HG02884 (cell line): Measurements from ENCODE around the gene PRKCQ.

Experiments used
- ATAC-seq: cut with Tn5 transposase; IDR thresholded peaks from one replicate; pipeline ENCODE4 v1.9.1; 2021; ENCODE audit warnings: mild to moderate bottlenecking, moderate library complexity; ENCODE audit not compliant: unreplicated experiment

The PRKCQ gene

GRCh38 chr10:6570893-6571292, 9.2 kb downstream of the PRKCQ start:
- ATAC-seq, result no peak

DNA sequence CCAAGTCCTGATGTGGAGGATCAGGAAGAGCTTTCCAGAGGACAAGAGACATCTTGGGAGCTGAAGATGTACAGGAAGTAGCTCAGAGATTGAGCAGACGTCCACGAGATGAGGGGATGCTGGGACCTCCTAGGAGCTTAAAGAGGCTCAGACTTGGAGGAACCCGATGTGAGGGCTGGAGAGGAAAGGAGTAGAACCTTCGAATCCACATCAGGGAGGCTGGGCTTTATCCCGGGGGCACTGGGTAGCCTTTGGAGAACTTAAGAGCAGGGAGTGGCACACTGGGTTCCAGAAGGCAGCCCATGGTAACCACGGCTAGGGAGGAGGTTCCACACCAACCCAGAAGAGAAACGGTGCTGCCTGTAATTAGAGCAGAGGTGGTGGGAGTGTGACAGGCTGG, 10.8 kb downstream of the PRKCQ start:
- no peak for ATAC-seq

DNA sequence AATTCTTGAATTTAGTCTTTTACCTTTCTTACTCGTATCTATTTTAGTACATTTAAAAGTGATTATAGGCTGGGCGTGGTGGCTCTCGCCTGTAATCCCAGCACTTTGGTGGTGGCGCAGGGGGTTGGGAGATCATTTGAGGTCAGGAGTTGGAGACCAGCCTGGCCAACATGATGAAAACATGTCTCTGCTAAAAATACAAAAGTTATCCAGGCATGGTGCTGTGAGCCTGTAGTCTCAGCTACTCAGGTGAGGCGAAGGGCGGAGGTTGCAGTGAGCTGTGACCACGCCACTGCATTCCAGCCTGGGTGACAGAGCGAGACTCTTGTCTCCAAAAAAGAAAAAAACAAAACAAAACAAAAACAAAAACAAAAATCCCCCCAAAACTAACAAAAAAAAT, 12.2 kb downstream of the PRKCQ start:
- no peak for ATAC-seq

GRCh38 chr10:6567203-6567703, 12.8 kb downstream of the PRKCQ start:
- no peak for ATAC-seq

GRCh38 chr10:6565588-6565987, 14.5 kb downstream of the PRKCQ start:
- no peak for ATAC-seq

GRCh38 chr10:6564367-6564766, 15.7 kb downstream of the PRKCQ start:
- ATAC-seq, result no peak

GRCh38 chr10:6563731-6564130, 16.3 kb downstream of the PRKCQ start:
- ATAC-seq, result no peak

- no peak for ATAC-seq
These were observed 17.0 kb downstream of the PRKCQ start for GRCh38 chr10:6563075-6563474.

- no peak for ATAC-seq
These were observed 17.9 kb downstream of the PRKCQ start for GRCh38 chr10:6562221-6562620.

DNA sequence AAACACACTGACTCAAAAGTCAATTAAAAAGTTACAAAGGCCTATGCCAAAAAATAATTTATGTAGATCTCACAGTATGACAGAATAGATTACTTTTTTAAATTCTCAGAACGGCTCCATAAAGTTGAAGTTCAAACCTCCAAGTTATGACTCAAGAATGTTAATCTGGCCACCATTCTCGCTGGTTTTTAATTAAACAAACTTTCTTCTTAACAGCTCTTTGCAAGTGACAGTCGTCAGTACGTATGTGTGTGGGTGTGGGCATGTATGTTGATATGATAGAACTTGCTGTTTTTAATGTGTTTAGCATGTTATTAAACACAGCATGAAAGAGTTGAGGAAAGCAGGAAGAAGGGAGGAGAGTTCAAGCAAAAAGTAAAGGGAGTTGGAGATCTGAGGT, 18.5 kb downstream of the PRKCQ start:
- no peak for ATAC-seq

- no peak for ATAC-seq
These were observed 21.2 kb downstream of the PRKCQ start for GRCh38 chr10:6558759-6559461.

DNA sequence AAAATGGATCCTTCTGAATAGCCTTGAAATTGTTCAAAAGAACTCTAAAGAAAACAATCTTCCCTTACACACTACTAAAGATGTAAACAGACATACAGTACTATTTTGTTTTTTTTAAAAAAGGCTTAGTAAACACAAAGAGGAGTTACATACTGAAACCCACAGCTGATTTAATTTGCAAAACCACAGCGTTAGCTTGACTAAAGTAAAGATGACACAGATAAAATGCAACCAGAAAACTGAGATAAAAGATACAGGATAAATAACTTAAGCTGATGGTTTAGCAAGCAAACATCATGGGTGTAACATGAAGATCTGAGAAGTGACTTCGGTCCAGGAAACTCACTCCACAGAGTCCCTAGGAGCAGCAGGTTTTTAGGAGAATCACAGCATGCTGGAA, 21.8 kb downstream of the PRKCQ start:
- ATAC-seq, result no peak

GRCh38 chr10:6553937-6554336, 26.1 kb downstream of the PRKCQ start:
- ATAC-seq, result no peak

DNA sequence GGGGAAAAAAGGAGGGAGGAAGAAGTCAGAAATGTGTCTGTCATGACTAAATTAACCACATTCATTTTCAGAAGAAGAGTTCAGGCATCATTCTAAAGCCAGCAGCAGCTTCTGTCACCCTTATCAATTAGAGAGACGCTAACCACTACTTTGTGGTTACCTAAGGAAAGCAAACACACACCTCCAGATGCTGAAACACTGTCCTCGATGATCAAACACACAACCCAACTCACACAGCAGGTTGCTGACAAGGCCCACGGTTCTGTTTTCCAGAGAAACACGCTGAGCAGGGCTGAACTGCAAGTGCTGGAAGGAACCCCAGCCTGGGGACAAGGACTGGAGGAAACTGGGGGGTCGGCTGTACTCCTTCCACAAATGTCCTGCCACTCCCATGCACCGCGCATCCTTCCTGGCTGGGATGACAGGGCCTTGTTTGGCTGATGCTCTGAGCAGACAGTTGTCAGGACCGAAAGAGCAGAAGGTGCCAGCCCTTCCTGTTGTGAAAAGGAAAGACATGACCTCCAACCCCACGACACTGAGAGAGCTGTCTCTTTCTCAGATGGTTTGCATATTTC, 36.6 kb downstream of the PRKCQ start:
- ATAC-seq, result no peak

GRCh38 chr10:6542999-6543430, 37.1 kb downstream of the PRKCQ start:
- no peak for ATAC-seq

DNA sequence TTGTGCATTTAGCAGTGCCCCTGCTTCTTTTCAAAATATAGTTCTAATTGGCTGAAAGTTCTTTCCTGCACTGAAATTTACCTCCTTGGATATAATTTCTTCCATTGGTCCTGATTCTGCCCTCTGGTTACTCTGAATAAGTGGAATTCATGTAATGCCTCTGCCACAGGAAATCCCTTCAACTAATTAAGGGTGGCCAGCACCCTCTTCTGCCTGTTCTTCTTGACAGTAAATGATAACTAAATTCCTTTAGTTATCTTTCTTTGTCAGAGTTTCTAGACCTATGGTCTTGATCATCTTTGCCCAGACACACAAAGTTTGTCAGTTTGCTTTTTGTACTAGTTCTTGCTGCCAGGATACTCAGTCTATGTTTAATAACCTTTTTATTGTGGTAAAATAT, 40.2 kb downstream of the PRKCQ start:
- ATAC-seq, result no peak

DNA sequence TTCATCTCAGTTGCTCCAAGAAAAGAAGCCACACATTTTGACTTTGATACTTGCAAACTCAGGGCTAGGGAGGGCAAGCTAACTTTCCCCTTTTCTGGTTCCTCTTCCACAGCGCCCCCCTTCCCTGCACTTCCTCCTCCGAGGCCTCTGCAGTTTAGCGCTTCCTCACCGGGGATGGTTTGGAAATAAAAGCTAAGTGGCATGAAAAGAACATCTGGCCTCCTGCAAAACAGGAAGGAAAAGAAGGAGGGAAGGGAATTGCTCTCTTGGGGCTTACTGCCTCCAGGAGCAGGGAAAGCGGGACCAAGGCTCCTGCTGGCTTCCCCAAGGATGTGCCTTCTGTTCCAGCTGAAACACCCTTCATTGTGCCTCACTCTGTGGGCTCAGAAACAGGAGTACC, 42.3 kb downstream of the PRKCQ start:
- no peak for ATAC-seq

DNA sequence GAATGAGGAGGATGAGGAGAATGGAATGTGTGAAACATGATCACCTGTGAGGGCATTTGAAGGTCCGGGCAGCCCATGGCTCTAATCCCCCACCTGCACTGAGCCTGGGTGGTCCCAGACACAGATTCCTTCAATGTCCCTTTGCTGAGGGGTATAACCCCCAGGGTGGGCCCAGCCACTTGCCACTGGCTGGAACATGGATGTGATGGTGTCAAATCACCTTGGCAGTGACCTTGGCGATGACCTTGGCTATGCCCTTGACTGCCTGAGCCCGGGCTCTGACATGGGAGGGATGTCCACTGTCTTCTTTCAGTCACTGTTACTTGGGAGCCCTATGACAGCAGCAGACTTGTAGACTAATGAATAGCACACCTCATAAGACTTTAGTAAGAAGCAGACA, 44.0 kb downstream of the PRKCQ start:
- no peak for ATAC-seq

DNA sequence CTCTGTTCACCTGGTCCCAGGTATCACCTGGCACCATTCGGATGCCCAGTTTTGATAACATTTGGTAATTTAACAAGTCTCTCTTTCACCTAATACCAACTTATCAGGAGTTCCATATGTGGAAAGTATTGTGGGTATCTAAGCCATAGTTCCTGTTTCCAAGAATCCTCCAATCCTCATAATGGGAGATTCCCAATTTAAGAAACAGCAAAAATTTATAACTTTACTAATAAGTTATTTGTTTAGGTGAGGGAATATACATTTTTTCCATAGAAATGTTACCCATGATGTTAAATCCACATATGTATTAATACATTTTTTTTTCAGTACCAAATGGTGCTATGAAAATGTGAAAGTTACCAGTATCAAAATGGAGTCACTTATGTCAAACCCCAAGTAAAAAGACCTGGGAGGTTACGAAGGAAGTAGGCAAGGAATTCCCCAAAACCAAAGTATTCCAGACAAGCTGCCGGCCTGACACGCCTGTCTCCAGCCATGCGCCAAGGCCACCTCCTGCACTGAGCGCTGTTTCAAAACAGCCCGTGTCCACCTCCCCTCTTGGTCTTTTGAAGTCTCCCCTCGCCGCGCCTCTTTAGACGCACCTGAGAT, 44.8 kb downstream of the PRKCQ start:
- no peak for ATAC-seq

- no peak for ATAC-seq
These were observed 47.8 kb downstream of the PRKCQ start for GRCh38 chr10:6532321-6532720.

DNA sequence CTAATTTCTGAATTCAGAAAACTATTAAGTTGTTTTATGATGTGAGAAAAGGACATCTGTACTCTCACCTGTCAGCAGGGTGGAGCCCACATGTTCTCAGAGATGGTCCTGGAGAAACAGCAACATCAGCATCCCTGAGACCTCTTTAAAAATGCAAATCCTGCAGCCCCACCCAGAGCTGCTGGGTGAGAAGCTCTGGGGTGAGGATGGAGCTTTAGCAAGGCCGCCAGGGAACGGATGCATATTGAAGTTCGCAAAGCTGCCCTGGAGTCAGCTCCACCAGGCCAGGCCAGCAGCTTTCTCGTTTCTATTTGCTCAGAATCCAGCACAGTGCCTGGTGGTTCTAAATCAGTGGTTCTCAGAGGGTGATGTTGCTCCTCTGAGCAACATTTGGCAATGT, 49.1 kb downstream of the PRKCQ start:
- ATAC-seq, result no peak

GRCh38 chr10:6530211-6530840, 49.8 kb downstream of the PRKCQ start:
- ATAC-seq, result no peak
